Left kidney (tissue), 8 donors: ENCODE data around the gene STK39. TPM values are rescaled to one million over a fixed set of nuclear protein-coding genes. Genes with fewer than 3 reads are reported as not detected.
A peak's percentile ranks its signal among the peaks of the same experiment; 100 is the strongest.
"Not testable (repeated sequence)": the region's sequence is repeated elsewhere in the genome, so short reads cannot be mapped to it uniquely, and the experiment has no call there.

Experiments used
- DNase-seq: peaks from one replicate; pipeline ENCODE4 v3.0.0-alpha.2; 2013
- long read RNA-seq, 8 donors: transcript quantifications; one replicate each; lab custom pipeline, GENCODE V29; 2026
- polyA plus RNA-seq: library from polyadenylated mRNA; unstranded; fragments of 120-200 nt; gene quantifications from one replicate; pipeline ENCODE4 v1.2.1, GENCODE V29; 2013; ENCODE audit not compliant: insufficient read length

STK39 gene
- polyA plus RNA-seq = 37.7 TPM
- long read RNA-seq, donor 1, partial matches to known transcripts = 0 of 1 reads
- long read RNA-seq, donor 1, other reads (novel, unspliced or antisense) = 0 of 1 reads
- long read RNA-seq, donor 2, partial matches to known transcripts = 13 of 17 reads
- long read RNA-seq, donor 2, other reads (novel, unspliced or antisense) = 0 of 17 reads
- long read RNA-seq, donor 3, partial matches to known transcripts = 0 of 2 reads
- long read RNA-seq, donor 3, other reads (novel, unspliced or antisense) = 0 of 2 reads
- long read RNA-seq, donor 4 = 0 reads
- long read RNA-seq, donor 5, transcript STK39-201 (18 exons, 3,820 nt) = major isoform, 5 of 5 reads
- long read RNA-seq, donor 5, partial matches to known transcripts = 0 of 5 reads
- long read RNA-seq, donor 5, other reads (novel, unspliced or antisense) = 0 of 5 reads
- long read RNA-seq, donor 6, partial matches to known transcripts = 0 of 4 reads
- long read RNA-seq, donor 6, other reads (novel, unspliced or antisense) = 0 of 4 reads
- long read RNA-seq, donor 7, transcript STK39-201 (18 exons, 3,820 nt) = major isoform, 7 of 24 reads
- long read RNA-seq, donor 7, partial matches to known transcripts = 17 of 24 reads
- long read RNA-seq, donor 7, other reads (novel, unspliced or antisense) = 0 of 24 reads
- long read RNA-seq, donor 8, partial matches to known transcripts = 0 of 3 reads
- long read RNA-seq, donor 8, other reads (novel, unspliced or antisense) = 0 of 3 reads

DNA sequence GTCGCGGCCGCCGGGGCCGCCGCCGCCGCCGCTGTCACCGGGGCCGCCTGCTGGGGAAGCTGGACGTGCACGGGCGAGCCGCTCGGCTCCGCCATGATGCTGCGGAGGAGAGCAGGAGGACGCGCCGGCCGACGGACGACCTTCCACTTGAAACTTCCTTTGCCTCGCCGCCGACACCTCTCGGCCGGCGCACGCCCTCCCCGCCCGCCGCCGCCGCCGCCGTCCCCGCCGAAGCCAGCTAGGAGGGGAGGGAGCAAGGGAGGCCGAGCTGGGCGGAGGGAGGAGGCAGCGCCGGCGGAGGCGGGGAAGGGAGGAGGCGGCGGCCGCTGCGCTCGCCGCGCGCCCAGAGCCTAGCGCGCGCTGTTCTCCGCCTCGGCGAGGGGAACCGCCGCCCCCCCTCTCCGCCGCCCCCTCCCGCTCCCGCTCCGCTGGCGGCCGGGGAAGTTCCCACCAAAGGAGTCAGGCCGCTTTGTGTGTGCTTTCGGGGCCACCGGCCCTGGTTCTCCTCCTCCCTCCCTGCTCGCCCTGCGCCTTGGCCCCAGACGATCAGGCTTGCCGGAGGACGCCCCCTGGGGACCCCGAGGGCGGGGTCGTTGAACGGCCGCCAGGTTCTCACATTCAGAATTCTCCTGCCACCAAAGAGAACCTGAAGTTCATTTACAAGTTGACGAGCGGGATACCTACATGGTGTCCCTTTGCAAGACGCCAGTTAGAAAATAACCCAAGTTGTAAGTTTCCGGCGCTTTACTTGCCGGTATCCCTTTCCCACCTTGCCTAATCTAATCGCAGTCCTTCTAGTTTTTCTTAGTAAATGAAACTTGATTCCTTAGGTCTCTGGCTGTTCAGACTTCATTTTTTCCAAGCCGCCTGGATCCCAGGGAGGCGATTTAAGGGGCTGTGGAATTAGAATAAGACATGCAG lies at the start of gene STK39:
TSS of gene STK39 (minus strand) at position 255 of the 921 bp plus-strand sequence. CDS start at position 95, 160 bp downstream.
- DNase-seq = peak; percentile 83

DNA sequence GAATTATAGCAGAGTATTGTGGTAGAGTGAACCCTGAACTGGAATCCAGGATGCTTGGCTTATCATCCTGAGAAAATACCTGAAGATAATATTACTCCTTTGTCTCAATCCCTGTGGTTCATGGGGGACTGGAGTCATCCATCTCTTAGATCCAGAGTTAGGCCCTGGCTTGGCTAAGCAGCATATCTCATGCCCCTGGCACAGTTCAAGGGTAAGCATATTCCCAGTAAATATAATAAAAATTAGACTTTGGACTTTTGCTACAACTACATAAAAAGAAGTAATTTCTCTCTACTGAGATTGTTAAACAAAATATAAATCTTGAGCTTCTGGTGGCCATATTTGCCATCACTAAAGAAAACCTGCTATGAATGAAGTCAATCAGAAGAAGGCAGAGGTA lies 47.7 kb upstream of the STK39 start:
- no peak for DNase-seq

DNA sequence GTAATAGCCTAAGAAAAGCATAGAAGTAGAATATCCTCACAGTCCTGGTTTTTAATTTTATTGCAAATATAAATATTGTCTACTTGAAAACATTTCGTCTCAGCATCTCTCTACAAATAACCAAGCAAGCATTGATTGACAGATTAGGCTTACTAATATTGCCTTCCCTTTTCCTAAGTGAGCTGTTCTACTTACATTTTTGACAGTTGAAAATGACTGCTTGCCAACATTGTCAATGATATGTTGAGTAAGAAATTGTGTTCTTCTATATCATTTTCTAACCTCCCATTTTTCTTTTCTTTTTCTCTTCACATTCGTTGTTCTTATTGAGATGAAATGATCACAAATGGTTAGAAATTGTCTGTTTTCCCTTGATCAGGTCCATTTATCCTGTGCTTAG lies 47.0 kb upstream of the STK39 start:
- DNase-seq = no peak

DNA sequence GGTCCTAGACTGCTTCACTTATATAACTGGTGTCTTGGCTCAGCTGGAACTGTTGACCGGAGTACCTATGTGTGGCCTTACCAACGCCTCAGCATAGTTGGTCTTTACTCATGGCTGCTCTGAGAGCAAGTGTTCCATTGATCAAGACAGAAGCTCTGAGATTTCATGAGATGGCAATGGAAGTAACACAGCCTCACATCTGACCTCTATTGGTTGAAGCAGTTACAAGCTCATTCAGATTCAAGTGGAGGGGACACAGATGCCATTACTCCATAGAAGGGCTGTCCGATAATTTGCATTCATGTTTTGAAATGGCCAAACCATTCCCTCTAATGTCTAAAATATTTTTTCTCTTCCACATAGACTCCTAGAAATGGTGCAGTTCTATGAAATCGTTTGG lies 46.4 kb upstream of the STK39 start:
- DNase-seq = no peak

DNA sequence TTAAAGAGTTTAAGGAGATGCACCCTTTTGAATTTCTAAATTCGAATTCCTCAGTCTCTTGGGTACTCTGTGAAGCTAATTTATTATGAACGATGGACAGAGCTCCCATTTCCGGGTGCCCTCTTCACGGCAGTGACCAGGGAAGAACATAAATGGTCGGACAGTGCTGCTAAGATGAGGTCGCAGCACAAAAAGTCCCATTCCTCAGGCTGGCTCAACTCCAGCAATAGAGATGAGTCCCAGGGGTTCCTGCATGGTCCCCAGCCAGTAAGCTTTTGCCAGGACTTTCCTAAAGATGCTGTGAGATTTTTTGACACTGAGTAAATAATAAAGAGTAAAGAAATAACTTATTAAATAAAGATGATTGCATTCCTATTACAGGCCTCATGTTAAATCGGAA lies 43.0 kb upstream of the STK39 start:
- DNase-seq = no peak

DNA sequence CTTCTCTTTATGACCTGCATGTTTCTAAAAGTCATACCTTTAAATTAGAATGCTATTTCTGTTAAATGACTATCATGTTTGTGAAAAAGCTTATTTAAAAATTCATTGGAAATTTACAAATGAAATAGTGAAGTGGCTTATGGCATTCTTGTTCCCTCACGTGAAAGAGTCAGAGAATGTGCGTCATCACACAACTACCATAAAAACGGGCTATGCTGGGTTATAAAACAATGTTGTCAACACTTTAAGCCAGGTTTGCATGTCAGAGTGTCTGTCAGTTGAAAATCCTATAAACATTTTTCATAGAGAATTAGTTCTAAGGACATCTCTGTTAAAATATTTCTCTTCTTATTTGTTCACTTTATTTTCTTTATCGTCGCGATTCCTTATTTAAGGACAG lies 42.5 kb upstream of the STK39 start:
- no peak for DNase-seq

DNA sequence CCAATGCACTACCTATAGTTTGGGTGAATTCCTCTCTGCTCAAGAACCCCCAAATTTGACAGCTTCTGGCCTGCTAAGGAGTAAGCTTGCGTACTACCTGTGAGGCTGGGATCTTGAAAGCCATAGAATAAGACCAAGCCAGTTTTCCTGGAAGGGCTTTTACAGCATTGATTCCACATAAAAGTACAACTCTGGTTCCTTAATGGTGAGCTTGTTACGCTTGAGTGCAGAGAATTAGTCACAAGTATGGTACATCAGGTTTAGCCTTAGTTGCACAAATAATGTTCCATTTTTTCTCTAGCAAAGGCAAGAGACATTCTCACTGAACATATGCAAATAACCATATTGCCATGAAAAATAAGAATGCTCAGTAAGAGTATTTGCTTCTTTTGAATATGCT lies 39.1 kb upstream of the STK39 start:
- DNase-seq = no peak

DNA sequence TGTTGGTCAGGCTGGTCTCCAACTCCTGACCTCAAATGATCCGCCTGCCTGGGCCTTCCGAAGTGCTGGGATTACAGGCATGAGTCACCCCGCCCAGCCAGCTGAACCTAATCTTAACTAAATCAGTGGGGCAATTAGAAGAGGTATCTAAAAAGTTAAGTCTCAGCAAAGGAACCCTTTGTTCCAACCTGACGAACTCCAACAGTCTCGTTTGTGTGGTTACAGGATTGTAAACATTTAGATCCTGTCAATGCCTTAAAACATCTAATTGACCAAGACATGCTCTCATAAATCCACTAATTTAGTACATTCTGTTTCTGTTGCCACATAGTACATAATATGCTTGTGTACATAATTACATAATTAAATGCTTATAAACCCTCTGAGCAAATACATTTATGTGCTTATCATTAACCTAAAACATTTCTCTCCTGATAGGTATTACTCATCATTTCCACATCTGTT lies 31.1 kb upstream of the STK39 start:
- DNase-seq = no peak

DNA sequence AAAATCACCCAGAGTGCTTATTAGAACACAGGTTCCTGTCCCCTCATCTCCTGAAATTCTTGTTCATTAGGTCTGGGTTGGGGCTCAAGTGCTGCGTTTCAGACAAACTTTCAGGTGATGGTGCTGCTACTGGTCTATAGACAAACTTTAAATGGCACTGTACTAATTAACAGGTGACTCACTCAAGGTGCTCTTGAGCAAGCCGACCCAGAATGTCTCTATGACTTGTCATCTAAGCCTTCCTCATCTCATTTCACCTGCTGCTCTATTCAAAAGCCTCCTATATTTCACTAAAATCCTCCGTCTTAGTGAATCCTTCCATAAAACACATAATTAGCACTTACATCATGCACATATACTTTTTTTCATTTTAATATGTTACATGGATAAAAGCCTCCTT lies 29.9 kb upstream of the STK39 start:
- DNase-seq = no peak

DNA sequence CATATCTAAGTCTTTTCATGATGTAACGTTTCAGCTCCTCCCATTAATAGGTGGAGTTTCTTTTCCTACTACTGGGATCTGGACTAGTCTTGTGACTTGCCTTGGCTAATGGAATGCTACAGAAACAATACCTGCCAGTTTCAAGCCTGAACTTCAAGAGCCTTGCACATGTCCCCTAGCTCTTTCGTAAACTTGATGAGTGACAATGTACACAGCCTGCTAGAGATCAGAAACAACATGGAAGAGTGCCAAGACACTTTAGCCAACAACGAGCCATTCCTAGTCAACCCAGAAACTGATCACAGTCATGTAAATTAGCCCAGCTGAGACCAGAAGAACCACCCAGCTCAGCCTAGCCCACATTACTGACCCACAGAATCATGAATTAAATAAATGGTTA lies 24.8 kb upstream of the STK39 start:
- DNase-seq = no peak

DNA sequence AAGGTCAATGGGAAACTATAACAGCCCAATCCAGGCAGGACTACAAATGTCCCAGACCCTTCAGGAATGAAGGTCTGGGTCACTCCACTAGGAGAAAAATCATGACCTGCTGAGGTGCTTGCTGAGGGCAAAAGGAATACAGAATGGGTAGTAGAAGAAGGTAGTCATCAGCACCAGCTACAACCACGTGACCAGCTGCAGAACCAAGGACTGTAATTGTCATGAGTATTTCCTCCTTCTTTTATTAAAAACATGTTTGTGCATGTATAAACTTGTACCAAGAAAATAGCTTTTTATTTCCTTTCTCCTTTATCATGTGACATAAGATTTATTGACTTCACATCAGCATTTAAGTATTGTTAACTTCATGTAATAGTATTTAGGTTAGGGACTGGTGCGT lies 15.5 kb upstream of the STK39 start:
- not testable (repeated sequence) for DNase-seq

DNA sequence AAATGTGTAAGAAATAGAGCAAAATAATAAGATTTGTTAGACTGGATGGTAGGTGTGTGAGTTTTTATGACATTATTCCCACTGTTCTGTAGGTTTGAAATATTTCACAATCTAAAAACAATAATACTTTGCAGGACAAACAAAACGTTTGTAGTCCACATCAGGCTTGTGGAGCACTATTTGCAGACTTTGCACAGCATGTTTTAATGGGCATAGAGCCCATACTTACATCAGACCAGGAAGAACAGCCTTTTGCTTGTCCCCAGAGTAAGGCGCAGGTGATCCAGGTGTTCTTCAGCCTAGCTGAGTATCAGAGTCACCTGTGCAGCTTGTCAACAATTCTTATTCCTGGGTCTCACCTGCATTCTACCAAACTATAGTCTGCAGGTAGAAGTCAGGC lies 9.1 kb upstream of the STK39 start:
- no peak for DNase-seq

DNA sequence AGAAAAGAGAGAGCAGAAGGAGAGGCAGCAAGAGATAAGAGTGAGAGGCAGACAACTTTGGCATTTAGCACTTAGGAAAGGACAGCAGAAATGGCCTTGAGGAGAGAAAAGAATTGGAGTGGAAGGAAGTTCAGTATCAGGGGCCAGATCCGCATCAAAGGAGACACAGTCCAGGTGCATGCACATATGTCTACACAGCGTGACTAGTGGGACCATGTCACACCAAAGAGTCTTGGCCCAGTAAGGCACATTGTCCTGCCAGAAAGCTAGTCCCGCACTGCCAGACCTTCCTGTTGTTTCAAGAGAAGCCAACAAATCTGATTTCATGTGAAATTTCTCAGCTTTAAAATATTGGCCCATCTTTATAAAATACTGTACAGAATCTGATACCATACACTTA lies 8.5 kb upstream of the STK39 start:
- no peak for DNase-seq

DNA sequence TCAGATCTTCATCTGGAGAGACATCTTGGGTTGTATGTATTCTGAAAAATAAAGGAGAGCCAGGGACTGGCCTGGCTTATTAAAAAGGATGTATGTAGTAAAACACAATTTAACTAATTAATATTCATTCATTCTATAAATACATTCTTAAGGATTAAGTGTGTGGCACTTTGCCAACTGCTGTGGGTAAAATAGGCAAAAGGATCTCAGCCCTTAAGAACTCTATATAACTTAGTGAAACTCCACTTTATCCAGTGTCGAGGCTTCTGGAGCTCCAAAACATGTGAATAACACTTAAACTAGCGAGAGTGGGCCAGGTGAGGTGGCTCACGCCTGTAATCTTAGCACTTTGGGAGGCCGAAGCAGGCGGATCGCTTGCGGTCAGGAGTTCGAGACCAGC lies 7.7 kb upstream of the STK39 start:
- DNase-seq = no peak

DNA sequence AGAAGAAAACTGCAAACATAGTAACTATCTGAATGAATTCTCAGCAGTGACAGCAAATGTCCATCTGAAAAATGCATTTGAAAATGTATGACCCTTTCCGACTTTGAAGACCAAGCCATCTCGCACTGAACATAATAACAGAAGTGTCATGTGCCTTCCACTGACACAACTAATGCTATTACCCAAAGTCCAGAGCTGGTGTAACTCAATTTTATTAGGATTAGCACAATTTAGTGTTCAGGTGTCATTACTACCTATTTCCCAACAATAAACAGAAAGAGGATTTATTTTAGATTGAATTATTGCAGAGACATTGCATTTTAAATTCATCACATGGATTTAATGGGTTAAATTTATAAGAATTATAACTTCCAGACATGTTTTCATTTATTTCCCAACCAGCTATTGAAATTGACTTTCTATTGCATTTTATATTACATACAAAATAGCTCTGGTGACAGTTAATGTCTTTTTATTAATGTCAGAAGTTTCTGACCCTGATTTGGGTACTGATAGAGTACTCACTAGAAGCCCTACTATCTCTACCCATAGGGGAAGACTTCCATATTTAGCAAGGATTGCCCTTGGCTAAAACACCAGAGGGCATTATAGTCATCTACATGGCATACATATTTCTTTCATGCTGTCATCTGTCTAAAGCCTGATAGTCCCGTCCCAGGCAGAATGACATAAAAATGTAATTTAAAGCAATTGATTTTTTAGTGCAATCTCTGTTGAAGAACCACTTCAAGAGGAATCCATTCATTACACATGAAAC lies 7.0 kb upstream of the STK39 start:
- DNase-seq = no peak

DNA sequence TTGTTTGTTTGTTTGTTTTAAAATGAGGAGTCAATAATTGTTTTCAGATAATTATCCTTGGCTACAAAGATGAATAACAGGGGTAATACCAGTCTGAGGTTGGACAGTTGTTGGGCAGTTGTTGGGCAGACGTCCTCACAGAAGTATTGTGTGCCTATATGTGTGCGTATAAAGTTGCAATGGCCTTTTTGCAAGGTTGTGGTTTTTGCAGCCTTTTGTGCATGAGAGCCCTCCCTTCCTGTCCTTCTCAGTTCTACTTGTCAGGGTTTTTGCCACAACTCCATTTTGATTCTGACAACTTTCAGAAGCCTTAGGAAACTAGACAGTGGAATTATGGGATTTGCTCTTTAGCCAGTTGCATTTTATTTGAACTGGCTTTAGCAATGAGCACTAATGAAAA lies 6.0 kb upstream of the STK39 start:
- DNase-seq = no peak

DNA sequence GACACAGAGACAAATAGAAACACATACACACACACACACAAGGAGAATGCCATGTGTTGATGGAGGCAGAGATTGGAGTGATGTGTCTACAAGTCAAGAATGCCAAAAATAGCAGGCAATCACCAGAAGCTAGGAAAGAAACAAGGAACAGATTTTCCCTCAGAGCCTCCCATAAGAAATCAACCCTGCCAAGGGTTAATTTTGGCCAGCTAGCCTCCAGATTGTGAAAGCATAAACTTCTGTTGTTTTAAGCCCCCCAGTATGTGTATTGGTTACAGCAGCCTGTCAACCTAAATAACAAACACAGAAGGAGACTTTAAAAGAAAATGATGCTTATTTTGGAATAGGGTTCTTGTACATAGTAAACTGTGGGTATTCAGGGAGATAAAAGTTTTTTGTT lies 5.6 kb upstream of the STK39 start:
- no peak for DNase-seq

DNA sequence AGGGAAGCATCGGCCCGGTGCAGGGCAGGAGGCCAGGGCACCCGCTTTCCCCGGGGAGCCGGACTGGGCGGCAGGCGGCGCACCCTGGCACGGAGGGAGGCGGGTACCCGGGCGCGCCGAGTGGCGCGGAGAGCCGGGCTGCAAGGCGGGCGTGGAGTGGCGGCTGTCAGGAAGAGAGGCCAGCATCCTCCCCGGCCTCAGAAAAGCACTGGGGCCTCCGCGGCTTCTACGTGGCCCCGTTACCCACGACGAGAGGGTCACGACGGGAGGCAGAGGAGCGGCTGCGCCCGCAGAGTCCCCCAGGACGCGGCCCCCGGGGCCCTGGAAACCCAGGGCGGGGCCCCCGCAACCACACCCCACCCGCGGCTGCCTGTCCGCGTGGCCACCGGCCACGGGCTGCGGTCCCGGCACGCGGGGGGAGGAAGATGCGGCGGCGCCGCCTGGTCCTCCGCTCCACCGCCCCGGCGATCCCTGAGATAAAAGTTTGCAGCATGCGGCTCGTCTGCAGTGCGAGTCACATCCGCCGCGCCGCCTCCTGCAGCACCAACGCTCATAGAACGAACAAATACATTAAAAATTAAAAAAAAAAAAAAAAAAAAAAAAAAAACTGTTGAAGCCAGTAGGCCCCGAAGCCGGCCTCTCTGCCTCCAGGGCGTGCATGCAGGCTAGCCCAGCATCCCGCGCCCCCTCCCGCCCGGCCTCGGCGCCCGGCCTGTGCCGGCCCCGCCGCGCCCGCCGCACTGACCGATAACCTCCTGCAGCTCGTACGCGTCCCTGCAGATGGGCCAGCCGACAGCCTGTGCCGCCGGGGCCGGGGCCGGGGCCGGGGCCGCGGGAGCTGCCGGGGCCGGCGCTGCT lies 683 bp downstream of the STK39 start:
- DNase-seq = peak; percentile 60

DNA sequence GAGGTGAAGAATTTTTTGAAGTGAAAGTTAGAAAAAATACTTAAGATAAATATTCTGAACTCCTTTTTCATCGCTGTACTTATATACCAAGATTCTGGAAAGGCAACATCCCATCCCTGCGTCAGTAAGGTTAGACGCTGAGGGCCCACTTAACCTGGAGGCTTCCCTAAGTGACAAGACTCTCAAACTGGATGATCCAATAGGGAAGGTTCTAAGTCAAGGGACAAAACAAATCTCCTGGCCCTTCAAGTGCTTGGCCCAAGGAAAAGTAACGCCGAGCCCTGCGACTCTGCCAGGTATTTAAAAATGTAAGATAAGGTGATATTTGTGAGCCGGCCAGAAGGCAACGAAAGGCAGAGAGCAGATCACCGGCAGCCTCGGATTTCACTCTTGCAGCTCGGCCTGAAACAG lies 1.3 kb downstream of the STK39 start:
- no peak for DNase-seq

DNA sequence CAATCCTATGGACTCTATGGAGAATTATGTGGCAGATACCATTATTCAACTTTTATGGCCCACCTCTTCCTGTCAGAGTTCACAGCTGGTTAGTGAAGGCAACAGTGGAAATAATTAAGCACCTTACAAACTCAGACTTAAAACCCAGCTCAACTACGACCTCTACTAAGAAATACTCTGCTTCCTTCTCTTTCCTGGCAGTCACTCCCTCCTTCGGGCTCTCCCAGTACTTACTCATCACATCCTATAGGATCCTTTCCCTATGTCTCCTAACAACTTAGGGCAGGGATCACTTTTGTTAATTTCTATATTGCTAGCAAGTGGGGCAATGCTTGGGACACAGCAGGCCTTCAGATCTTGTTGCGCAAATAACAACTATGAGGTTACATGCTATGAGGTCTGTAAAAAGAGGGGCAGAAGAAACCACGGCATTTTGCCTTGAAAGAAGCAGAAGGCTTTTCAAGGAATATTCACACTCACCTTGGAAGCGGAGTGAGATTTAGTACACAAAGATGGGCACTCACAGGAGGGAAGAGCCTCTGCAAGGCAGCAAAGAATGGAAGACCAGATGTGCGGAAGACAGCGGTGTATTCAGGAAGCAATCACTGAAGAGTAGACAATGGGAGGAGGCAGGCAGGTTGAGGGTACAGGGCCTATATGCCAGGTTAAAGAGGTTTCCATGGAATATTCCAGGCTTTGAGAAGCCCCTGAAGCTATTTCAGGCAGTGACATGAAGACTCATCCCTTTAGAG lies 2.1 kb downstream of the STK39 start:
- DNase-seq = no peak
